SH-SY5Y (cell line): Measurements from ENCODE around the gene AVP.

Experiments
- GATA2 ChIP-seq: IDR thresholded peaks from 2 replicates; pipeline ENCODE4 v1.6.1; 2011; ENCODE audit warnings: mild to moderate bottlenecking, low read depth, low read length
- GATA3 ChIP-seq: IDR thresholded peaks from 2 replicates; pipeline ENCODE4 v1.6.1; 2011; ENCODE audit warnings: low read depth, mild to moderate bottlenecking, low read length, moderate library complexity

- no peak for TF ChIP-seq GATA2
- no peak for TF ChIP-seq GATA3
These were observed 21.7 kb upstream of the AVP start for GRCh38 chr20:3106185-3106584.
